ENCODE measurements around the gene CERS6.

DNA sequence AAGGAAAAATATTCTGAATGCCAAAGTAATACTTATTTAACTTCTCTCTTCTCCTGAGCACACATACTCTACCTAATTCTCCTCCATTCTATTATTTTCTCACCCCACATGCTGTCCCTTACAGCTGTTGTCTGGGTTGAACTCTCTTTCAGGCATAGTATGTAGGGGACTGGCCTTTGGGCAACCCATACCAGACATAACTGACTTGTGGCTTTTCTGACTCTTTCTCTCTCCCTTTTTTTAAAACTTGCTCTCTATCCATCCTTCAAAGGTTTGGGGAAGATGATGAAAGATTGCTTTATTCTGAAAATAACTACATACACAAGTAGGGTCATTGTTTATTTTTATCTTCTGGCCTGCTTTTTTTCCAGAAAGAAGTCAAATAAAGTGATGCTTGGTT is 276.4 kb downstream of the CERS6 start:
- TF ChIP-seq EZH2 (IDR thresholded peaks at IDR 0.05; ENCODE audit: low read depth, unreplicated experiment) (no peak), CTCF (conservative IDR thresholded peaks at IDR 0.05; ENCODE audit: low read depth in 2 of 2) (no peak), POLR2AphosphoS5 (IDR thresholded peaks at IDR 0.05; ENCODE audit: low read depth) (no peak), EZH2phosphoT487 (IDR thresholded peaks at IDR 0.05; ENCODE audit: unreplicated experiment) (no peak), CREB1 (CRISPR knock-in tag; IDR thresholded peaks at IDR 0.05; ENCODE audit: low read depth) (no peak)
- TF ChIP-seq, protein P1, sequence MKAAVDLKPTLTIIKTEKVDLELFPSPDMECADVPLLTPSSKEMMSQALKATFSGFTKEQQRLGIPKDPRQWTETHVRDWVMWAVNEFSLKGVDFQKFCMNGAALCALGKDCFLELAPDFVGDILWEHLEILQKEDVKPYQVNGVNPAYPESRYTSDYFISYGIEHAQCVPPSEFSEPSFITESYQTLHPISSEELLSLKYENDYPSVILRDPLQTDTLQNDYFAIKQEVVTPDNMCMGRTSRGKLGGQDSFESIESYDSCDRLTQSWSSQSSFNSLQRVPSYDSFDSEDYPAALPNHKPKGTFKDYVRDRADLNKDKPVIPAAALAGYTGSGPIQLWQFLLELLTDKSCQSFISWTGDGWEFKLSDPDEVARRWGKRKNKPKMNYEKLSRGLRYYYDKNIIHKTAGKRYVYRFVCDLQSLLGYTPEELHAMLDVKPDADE (IDR thresholded peaks at IDR 0.05), result no peak
